Spinal cord (tissue), 10 donors: ENCODE measurements around the gene SETD3. TPM values are rescaled to one million over a fixed set of nuclear protein-coding genes. Genes with fewer than 3 reads are reported as not detected.

ENCODE experiments used
- DNase-seq, 6 donors: peaks; one replicate each; pipeline versions ENCODE4 v3.0.0 to v3.0.0-alpha.2; 2013 to 2015; ENCODE audit warnings: low spot score in 6 of 6, low read depth in 4 of 6
- H3K27ac ChIP-seq: one replicate; pipeline ENCODE4 v1.5.1; 2013; ENCODE audit warnings: low read depth, low read length, control low read depth
- H3K27me3 ChIP-seq: one replicate; pipeline ENCODE4 v1.6.1; 2013; ENCODE audit warnings: low read length; ENCODE audit not compliant: control insufficient read depth, insufficient read depth
- H3K36me3 ChIP-seq: one replicate; pipeline ENCODE4 v1.6.1; 2013; ENCODE audit warnings: low read length; ENCODE audit not compliant: control insufficient read depth, insufficient read depth
- H3K4me1 ChIP-seq: one replicate; pipeline ENCODE4 v1.6.1; 2013; ENCODE audit warnings: low read length; ENCODE audit not compliant: control insufficient read depth, insufficient read depth
- H3K4me3 ChIP-seq: one replicate; pipeline ENCODE4 v1.5.1; 2013; ENCODE audit warnings: low read depth, low read length, control low read depth
- H3K9me3 ChIP-seq: one replicate; pipeline ENCODE4 v1.6.1; 2013; ENCODE audit warnings: low read length; ENCODE audit not compliant: control insufficient read depth, insufficient read depth
- WGBS: methylation state at CpG from one replicate; pipeline ENCODE4 v1.1.5; 2013; ENCODE audit warnings: missing lambda C conversion rate; ENCODE audit not compliant: insufficient coverage; 5-methylcytosine and 5-hydroxymethylcytosine counted together
- polyA plus RNA-seq, 2 donors: library from polyadenylated mRNA; unstranded; fragments of 120-200 nt; gene quantifications; one replicate each; pipeline ENCODE4 v1.2.1, GENCODE V29; 2013; ENCODE audit not compliant: insufficient read length in 2 of 2
- total RNA-seq, 2 donors: library from RNA; depleted of rRNA in 1 of 2; stranded (reverse); fragments of 120-200 nt in 1 of 2; fragments of >200 nt in 1 of 2; gene quantifications; one replicate each; pipeline versions ENCODE4 v1.2.3 to v1.2.4, GENCODE V29; 2013 to 2014
- donor health status: healthy.

SETD3 gene
- total and polyA plus RNA-seq, 4 donors, result 50.9 to 82.6 (median 62.2) TPM

DNA sequence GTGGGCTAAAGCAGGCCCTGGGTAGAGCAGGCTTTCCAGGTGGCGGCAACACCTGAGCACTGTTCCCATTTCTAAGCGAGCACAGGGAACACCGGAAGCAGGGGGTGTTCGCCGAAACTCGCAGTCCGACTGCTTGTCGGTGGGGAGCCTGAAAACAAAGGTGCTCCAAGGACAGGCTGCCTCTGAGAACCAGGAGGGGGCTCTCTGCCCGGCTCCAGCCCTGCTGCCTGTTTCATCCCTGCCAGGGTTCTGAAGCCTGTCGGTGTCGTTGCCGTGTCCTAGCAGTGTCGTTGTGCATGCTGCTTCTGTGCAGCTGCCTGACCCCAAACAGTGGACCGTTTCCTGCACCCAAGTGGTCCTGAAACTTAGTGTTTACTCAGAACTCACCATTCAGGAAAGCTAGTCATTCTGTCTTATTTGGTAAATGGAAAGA, 22.3 kb upstream of the SETD3 start:
- Histone ChIP-seq H3K4me1 (peaks cover 11% of the 10 kb centered on the region), H3K27ac (no peak overlapping the region), H3K9me3 (no peaks in the 10 kb centered on the region), H3K36me3 (peaks cover 53% of the 10 kb centered on the region), H3K4me3 (no peak overlapping the region), H3K27me3 (no peaks in the 10 kb centered on the region)
- DNase-seq, result no peak
- WGBS, result 56% methylated on average over 14 of the region's 14 CpGs

DNA sequence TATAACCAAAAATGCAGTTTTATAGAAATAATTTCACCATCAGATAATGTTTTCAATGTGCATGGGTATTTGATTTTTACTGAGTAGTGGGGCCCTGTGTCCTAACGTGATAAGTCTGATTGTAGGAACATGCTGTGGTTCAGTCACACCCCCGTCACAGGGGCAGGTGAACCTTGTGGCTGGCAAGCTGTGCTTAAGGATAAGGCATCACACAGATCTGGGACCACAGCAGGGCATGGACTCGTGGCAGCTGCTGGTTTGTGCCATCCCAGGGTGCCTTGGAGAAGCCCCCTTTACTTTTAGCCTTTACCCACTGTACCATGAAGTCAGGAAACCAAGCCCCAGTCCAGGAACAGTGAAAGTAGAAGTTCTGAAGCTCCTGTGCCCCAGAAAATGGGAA, 17.2 kb upstream of the SETD3 start:
- peaks cover 25% of the 10 kb centered on the region for H3K36me3 ChIP-seq

DNA sequence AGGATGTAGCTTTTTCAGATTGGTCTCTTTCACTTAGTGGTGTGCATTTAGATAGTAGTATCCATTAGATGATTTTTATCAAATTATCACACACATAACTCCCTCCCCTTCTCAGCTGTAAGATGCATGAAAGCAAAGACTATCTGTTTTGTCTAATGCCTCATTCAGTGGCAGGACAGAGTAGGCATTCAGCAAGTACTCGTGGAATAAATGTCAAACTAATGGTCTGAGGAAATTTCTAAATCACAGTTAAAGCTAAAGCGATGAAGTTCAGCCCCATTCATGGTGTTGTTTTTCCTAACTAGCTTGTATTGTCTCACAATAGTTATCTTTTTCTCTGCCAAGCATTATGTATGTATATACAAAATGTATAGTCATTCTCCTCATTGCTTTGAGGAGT, 16.7 kb upstream of the SETD3 start:
- H3K36me3 ChIP-seq, result peaks cover 20% of the 10 kb centered on the region
- 83% methylated on average over 1 of the region's 2 CpGs for WGBS
- no peaks in the 10 kb centered on the region for H3K9me3 ChIP-seq
- H3K27ac ChIP-seq, result no peak overlapping the region
- no peaks in the 10 kb centered on the region for H3K27me3 ChIP-seq
- H3K4me3 ChIP-seq, result no peak overlapping the region
- DNase-seq, result no peak
- peaks cover 5% of the 10 kb centered on the region for H3K4me1 ChIP-seq

More for the DNA sequence above, 17.2 kb upstream of the SETD3 start:
- Histone ChIP-seq H3K27ac (no peak overlapping the region), H3K9me3 (no peaks in the 10 kb centered on the region), H3K4me3 (no peak overlapping the region), H3K4me1 (peaks cover 5% of the 10 kb centered on the region), H3K27me3 (no peaks in the 10 kb centered on the region)
- no peak for DNase-seq
- WGBS, result 96% methylated on average over 2 of the region's 3 CpGs

DNA sequence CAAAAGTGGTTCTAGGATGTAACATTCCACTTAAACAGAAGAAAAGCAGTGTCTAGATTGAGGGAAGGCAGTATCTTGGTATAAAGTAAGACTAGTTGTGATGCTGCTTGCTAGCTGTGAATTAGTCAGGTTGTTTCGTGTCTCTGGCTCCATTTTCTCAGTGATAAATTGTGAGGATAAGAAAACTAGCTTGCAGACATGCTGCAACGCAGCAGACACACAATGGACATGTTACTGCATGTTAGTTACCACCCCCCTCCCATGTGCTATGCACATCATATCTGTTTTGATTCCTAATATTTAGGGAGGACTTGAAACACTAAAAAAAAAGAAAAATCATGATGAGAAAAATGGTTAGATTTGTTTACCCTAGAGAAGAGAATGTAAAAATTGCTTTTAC, 3.4 kb upstream of the SETD3 start:
- H3K9me3 ChIP-seq, result no peaks in the 10 kb centered on the region
- no peaks in the 10 kb centered on the region for H3K27me3 ChIP-seq
- no peak for DNase-seq
- no CpG with 5 or more reads among the region's 2 CpGs for WGBS
- no peak overlapping the region for H3K27ac ChIP-seq
- H3K36me3 ChIP-seq, result no peaks in the 10 kb centered on the region
- H3K4me3 ChIP-seq, result no peak overlapping the region
- H3K4me1 ChIP-seq, result peaks cover 9% of the 10 kb centered on the region

DNA sequence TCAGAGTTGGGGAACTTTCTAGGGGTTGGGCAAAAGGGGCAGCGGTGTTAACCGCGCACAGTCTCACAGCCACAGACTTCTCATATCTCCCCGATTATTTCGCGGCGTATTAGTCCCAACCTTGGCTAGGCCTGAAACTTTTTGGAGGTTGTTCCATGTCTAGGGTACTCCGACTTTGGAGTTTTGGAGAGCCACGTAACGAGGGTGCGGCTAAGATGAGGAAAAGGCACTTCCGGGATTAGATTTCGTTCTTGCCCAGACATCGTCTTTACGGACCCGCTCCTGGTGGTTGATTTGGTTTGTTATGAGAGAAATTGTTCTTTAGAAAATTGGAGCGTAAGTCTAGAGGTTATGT, 1.1 kb upstream of the SETD3 start:
- no peaks in the 10 kb centered on the region for H3K36me3 ChIP-seq
- H3K27ac ChIP-seq, result peak overlapping the region; percentile 85
- DNase-seq, result peak in 1 of 6 donors; percentile 36
- H3K27me3 ChIP-seq, result no peaks in the 10 kb centered on the region
- no peaks in the 10 kb centered on the region for H3K9me3 ChIP-seq
- WGBS, result under 1% methylated on average over 13 of the region's 17 CpGs
- peaks cover 15% of the 10 kb centered on the region for H3K4me1 ChIP-seq
- H3K4me3 ChIP-seq, result peak overlapping the region; percentile 92

DNA sequence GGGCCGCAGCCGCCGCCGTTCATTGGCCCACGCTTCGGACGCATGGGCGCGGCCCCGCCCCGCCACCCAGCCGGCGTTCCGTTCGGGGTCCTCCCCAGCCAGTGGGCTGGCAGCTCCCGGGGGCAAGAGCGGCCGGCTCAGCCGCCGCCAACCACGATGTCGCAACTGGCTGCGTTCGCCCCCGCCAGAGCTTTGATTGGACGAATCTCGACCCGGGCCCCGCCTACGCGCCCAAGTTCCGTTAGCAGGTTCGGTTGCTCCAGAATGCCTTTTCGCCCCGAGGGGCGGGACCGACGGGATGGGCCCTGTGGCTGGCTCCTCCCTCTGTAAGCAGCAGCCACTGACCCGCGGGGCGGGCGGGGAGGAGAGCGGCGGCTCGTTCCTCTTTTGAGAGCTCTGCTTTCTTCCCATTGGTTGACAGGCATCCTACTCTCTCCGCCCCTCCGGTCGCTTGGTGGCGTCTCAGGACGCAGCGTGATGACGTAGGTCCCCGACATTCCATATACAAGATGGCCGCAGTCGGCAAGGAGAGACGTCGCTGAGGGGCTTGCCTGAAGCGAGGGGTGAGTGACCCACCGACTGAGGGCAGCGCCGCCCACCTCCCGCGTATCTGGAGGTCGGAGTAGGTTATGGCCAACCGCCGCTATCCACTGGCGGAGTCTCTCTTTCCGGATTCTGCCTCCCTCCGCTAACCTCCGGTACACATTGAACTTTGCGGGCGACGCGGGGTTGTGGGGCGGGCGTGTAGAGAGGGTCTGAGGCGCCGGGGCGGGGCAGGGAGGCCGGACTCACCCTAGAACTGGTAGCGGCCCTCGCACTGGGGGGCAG, 472 bp upstream of the SETD3 start, which contains the start of gene CCNK:
TSS of gene CCNK (plus strand) at position 493 of the 828 bp plus-strand sequence. CDS start 11,269 bp downstream, outside the sequence.
- Histone ChIP-seq H3K4me1 (peaks cover 15% of the 10 kb centered on the region), H3K4me3 (peak within 1 kb of the TSS; percentile 92), H3K9me3 (no peaks in the 10 kb centered on the region), H3K36me3 (no peaks in the 10 kb centered on the region), H3K27ac (peak within 1 kb of the TSS; percentile 85), H3K27me3 (no peaks in the 10 kb centered on the region)
- WGBS, result under 1% methylated on average over 81 of the region's 82 CpGs
- DNase-seq, result peak; percentile 96 to 100 (median 100)

DNA sequence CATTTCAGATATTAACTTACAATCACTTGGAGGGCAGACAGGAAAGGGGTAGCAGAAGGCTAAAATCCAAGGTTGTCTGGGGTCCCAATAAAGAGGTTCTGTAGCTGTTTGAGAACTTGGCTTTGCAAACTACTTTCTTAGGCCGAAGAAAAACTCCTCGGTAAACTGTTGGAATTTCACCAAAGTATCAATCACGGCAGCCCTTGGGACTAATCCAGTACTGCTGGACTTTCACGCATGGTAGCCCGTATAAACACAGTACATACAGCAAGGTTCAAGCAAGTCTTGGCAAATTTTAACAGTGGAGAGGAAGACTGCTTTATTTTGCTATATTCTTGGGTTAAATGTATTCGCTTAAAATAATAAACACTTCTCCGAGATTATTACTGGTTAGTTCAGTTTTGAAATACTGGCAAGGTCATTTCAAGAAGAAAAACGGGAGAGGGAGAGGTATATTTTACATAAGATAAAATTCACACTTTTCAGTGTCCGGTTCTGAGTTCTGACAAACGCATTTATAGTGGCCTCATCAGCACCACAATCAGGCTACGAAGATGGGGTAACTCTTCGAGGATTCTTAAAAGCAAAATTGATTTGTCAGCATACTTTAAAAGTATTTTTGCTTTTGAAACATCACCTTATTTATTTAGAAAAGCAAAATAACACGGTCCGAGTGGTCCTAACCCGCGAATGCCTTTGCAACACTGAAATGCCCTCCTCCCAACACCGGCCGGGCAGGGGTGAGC, 1.3 kb downstream of the SETD3 start:
- H3K4me3 ChIP-seq, result peak overlapping the region; percentile 74
- H3K27me3 ChIP-seq, result no peaks in the 10 kb centered on the region
- peak overlapping the region; percentile 75 for H3K27ac ChIP-seq
- no peaks in the 10 kb centered on the region for H3K9me3 ChIP-seq
- peaks cover 15% of the 10 kb centered on the region for H3K4me1 ChIP-seq
- peak in 2 of 6 donors; percentile 17 to 48 for DNase-seq
- WGBS, result 3% methylated on average over 7 of the region's 18 CpGs
- H3K36me3 ChIP-seq, result no peaks in the 10 kb centered on the region

DNA sequence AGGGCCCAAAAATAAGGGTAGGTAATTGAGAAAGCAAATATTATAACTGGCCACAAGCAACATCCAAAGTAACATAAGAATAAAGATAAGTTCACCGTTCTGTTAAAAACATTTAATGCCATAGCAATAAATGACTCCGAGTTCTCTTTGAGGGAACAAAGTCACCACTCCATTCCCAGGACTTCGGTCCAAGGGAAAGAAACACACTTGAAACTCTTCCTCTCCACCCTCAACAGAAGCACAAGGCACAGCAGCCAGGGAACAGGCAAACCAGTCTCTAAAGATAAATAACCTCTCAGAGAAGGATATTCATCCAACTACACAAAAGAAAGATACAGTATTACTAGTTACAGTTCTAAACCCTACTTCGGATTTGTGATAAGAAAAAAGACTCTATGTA, 2.5 kb downstream of the SETD3 start:
- H3K4me3 ChIP-seq, result no peak overlapping the region
- WGBS, result 71% methylated on average over 2 of the region's 4 CpGs
- no peak overlapping the region for H3K27ac ChIP-seq

DNA sequence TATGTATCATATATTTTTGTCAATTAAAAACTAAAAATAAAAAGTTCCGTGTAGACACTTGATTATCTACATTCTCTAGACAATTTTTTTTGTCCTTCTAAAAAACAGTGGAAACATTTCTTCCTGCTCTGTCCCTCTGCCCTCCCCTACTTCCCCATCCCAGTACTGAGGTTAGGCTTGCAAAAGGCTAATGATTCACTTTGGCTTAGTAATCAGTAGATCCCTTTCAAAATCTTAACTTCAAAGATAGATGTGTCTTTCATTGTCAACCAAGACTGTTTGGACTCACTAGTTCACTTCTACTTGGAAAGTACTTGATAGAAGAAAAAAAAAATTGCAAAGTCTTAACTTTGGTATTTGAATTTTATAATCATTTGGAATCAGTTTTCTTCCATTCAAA, 3.8 kb downstream of the SETD3 start:
- no peak for DNase-seq
- H3K4me3 ChIP-seq, result no peak overlapping the region
- no peaks in the 10 kb centered on the region for H3K36me3 ChIP-seq
- no CpG with 5 or more reads among the region's 1 CpG for WGBS
- no peaks in the 10 kb centered on the region for H3K27me3 ChIP-seq
- no peak overlapping the region for H3K27ac ChIP-seq
- H3K9me3 ChIP-seq, result no peaks in the 10 kb centered on the region
- H3K4me1 ChIP-seq, result peaks cover 11% of the 10 kb centered on the region

More for the DNA sequence above, 2.5 kb downstream of the SETD3 start:
- H3K4me1 ChIP-seq, result peaks cover 13% of the 10 kb centered on the region
- H3K9me3 ChIP-seq, result no peaks in the 10 kb centered on the region
- H3K27me3 ChIP-seq, result no peaks in the 10 kb centered on the region
- H3K36me3 ChIP-seq, result no peaks in the 10 kb centered on the region
- DNase-seq, result no peak
